MM.1S (cell line): ENCODE data around the gene FCHSD2.

ENCODE experiments used
- DNase-seq: peaks from one replicate; pipeline ENCODE4 v3.0.0-alpha.2; 2015
- H2AFZ ChIP-seq: fragments of 300-600 bp; sonication (generic); 2 replicates; pipeline ENCODE4 v1.6.0; 2016; ENCODE audit warnings: antibody characterized with exemption, low read length
- H3F3A ChIP-seq: fragments of 300-600 bp; sonication (generic); 2 replicates; pipeline ENCODE4 v1.6.1; 2016; ENCODE audit warnings: mild to moderate bottlenecking, antibody characterized with exemption, low read length, moderate library complexity, mixed read lengths; ENCODE audit not compliant: insufficient read depth
- H3K27ac ChIP-seq: fragments of 300-600 bp; sonication (generic); 2 replicates; pipeline ENCODE4 v1.5.1; 2016; ENCODE audit warnings: mild to moderate bottlenecking, low read length
- H3K27me3 ChIP-seq: fragments of 300-600 bp; sonication (generic); replicated peaks from 2 replicates; pipeline ENCODE4 v1.6.0; 2016; ENCODE audit warnings: low read length; ENCODE audit not compliant: insufficient read depth
- H3K36me3 ChIP-seq: fragments of 300-600 bp; sonication (generic); replicated peaks from 2 replicates; pipeline ENCODE4 v1.6.1; 2016; ENCODE audit warnings: mild to moderate bottlenecking, low read length, mixed read lengths; ENCODE audit not compliant: insufficient read depth
- H3K4me1 ChIP-seq: fragments of 300-600 bp; sonication (generic); 2 replicates; pipeline ENCODE4 v1.6.1; 2016; ENCODE audit warnings: low read length, mixed read lengths
- H3K4me2 ChIP-seq: fragments of 300-600 bp; sonication (generic); 2 replicates; pipeline ENCODE4 v1.6.0; 2016; ENCODE audit warnings: low read depth, low read length
- H3K4me3 ChIP-seq: fragments of 300-600 bp; sonication (generic); 2 replicates; pipeline ENCODE4 v1.5.1; 2016; ENCODE audit warnings: low read length, mixed read lengths
- H3K79me2 ChIP-seq: fragments of 300-600 bp; sonication (generic); 2 replicates; pipeline ENCODE4 v1.6.1; 2016; ENCODE audit warnings: mixed run types, low read length, mixed read lengths
- H3K9ac ChIP-seq: fragments of 300-600 bp; sonication (generic); 2 replicates; pipeline ENCODE4 v1.6.1; 2016; ENCODE audit warnings: low read length, mixed read lengths
- H3K9me2 ChIP-seq: fragments of 300-600 bp; sonication (generic); replicated peaks from 2 replicates; pipeline ENCODE4 v1.6.1; 2016; ENCODE audit warnings: mild to moderate bottlenecking, low read length, mixed read lengths; ENCODE audit not compliant: insufficient read depth
- H3K9me3 ChIP-seq: fragments of 300-600 bp; sonication (generic); replicated peaks from 2 replicates; pipeline ENCODE4 v1.6.1; 2016; ENCODE audit warnings: mild to moderate bottlenecking, low read length, mixed read lengths; ENCODE audit not compliant: insufficient read depth
- H4K20me1 ChIP-seq: fragments of 300-600 bp; sonication (generic); 2 replicates; pipeline ENCODE4 v1.6.1; 2016; ENCODE audit warnings: mild to moderate bottlenecking, low read length, moderate library complexity, mixed read lengths; ENCODE audit not compliant: insufficient read depth
- CTCF ChIP-seq: fragments of 300-600 bp; sonication (generic); IDR thresholded peaks from 2 replicates; pipeline ENCODE4 v1.5.1; 2016; ENCODE audit warnings: antibody characterized with exemption, low read length, mixed read lengths
- EZH2 ChIP-seq: fragments of 300-600 bp; sonication (generic); optimal IDR thresholded peaks from 2 replicates; pipeline ENCODE3; 2017; ENCODE audit warnings: low read depth, mild to moderate bottlenecking, antibody characterized with exemption, low read length, mixed read lengths
- EZH2phosphoT487 ChIP-seq: fragments of 300-600 bp; sonication (generic); IDR thresholded peaks from 2 replicates; pipeline ENCODE4 v1.6.1; 2018; ENCODE audit warnings: antibody characterized with exemption, low read length

FCHSD2 gene

DNA sequence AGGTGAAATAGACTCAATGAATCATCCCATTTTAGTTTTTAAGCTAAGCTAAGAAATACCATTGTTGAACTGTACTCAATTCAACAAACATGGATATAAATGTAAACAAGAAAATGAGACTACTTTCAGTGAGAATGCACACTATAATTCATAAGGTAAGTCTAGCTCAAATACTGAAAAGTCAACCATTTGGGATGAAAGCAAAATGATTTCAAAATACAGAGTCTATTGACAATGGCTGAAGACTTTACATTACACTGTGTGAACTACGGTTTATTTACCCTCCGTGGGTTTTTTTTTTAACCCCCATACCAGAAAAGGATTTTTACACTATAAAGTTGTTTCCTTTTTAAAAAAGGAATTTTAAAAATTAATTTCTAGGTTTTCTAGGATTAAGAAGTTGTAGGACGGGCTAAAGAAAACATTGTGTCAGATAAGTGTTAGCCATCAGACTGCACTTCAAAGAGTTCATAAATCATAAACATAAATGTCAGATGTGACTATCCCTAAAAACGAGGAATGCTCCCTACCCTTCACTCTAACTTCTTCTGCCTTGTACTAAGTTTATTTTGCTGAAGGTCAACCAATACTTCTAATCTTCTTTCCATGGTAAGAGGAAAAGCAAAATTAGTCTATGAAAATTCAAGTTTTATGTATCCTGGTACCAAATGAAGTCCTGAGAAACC is 83.0 kb downstream of the FCHSD2 start:
- no peaks in the 10 kb centered on the region; the same call in 1 of the 2 replicates for H3K4me1 ChIP-seq
- no peak overlapping the region for H3K4me2 ChIP-seq
- 0 out of 2 replicates have a peak, but pooled peaks cover 6% of the 10 kb centered on the region for H4K20me1 ChIP-seq
- no peaks in the 10 kb centered on the region for H3K9me2 ChIP-seq
- peaks cover 86% of the 10 kb centered on the region for H3K79me2 ChIP-seq
- DNase-seq: no peak
- H3K27ac ChIP-seq: no peak overlapping the region
- TF ChIP-seq CTCF: no peak
- TF ChIP-seq EZH2phosphoT487: no peak
- H3K9me3 ChIP-seq: no peaks in the 10 kb centered on the region
- no peaks in the 10 kb centered on the region for H3K27me3 ChIP-seq
- H3F3A ChIP-seq: no peaks in the 10 kb centered on the region
- H3K4me3 ChIP-seq: no peak overlapping the region
- no peak overlapping the region for H3K9ac ChIP-seq
- H2AFZ ChIP-seq: no peak overlapping the region
- no peaks in the 10 kb centered on the region for H3K36me3 ChIP-seq

DNA sequence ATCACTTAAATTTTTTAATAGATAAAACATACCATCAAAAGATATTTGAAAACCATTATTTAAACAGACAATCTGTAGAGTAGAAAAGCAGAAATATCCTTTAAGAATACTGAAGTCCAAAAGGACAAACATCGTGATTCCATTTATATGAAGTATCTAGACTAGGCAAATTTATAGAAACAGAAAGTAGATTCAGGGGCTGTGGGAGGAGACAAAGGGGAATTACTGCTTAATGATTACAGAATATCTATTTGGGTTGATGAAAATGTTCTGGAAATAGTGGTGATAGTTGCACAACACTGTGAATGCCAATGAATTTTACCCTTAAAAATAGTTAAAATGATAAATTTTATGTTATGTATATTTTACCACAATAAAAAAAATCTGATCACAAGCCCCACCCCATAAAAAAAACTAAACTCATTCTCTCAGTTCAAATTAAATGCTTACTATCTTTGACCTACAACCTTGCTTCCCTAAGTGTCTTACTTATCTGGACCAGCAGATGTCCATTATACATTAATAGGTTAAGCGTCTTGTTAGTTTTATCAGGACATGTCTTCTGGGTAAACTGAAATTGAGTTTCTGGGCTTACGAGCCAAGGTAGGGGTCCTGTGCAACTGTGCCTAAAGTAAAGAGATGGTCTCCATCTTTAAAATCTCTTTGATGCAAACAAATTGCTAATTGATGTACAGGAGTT is 86.3 kb downstream of the FCHSD2 start:
- Histone ChIP-seq H3K9me3 (no peaks in the 10 kb centered on the region), H2AFZ (no peak overlapping the region), H3K27me3 (no peaks in the 10 kb centered on the region), H3K9me2 (no peaks in the 10 kb centered on the region), H4K20me1 (0 out of 2 replicates have a peak, but pooled peaks cover 6% of the 10 kb centered on the region), H3K27ac (no peak overlapping the region), H3K9ac (no peak overlapping the region), H3K79me2 (peaks cover 92% of the 10 kb centered on the region), H3K36me3 (no peaks in the 10 kb centered on the region), H3F3A (0 out of 2 replicates have a peak, but pooled peaks cover 1% of the 10 kb centered on the region), H3K4me3 (no peak overlapping the region), H3K4me2 (no peak overlapping the region), H3K4me1 (peaks cover under 1% of the 10 kb centered on the region; the same call in 1 of the 2 replicates)
- no peak for DNase-seq
- TF ChIP-seq EZH2: no peak
- no peak for TF ChIP-seq EZH2phosphoT487
- TF ChIP-seq CTCF: no peak

- H3K9me3 ChIP-seq: no peaks in the 10 kb centered on the region
- 0 out of 2 replicates have a peak, but pooled peaks cover 6% of the 10 kb centered on the region for H4K20me1 ChIP-seq
- no peak overlapping the region for H3K4me2 ChIP-seq
- H3K27me3 ChIP-seq: no peaks in the 10 kb centered on the region
- H3K27ac ChIP-seq: no peak overlapping the region
- H3K9me2 ChIP-seq: no peaks in the 10 kb centered on the region
- no peak overlapping the region for H3K4me3 ChIP-seq
- no peak overlapping the region for H3K9ac ChIP-seq
- no peak overlapping the region for H2AFZ ChIP-seq
- peaks cover 92% of the 10 kb centered on the region for H3K79me2 ChIP-seq
- no peaks in the 10 kb centered on the region for H3K36me3 ChIP-seq
- H3F3A ChIP-seq: 0 out of 2 replicates have a peak, but pooled peaks cover 5% of the 10 kb centered on the region
- no peak for DNase-seq
- TF ChIP-seq EZH2phosphoT487 (no peak), EZH2 (no peak), CTCF (no peak)
- peaks cover 8% of the 10 kb centered on the region for H3K4me1 ChIP-seq
Observed at GRCh38 chr11:73055002-73055401, 87.1 kb downstream of the FCHSD2 start.
